NCI-H1105 treated with DMSO at 0.1 percent for 48 hours (cell line): ENCODE measurements around the gene NAA16.
"Not testable (repeated sequence)": the region's sequence is repeated elsewhere in the genome, so short reads cannot be mapped to it uniquely, and the experiment has no call there.

Experiments
- DNase-seq: peaks from one replicate; lab custom pipeline; 2025; lab: John Stamatoyannopoulos, UW

The NAA16 gene

GRCh38 chr13:41409611-41410010, 98.5 kb downstream of the NAA16 start:
- no peak for DNase-seq

DNA sequence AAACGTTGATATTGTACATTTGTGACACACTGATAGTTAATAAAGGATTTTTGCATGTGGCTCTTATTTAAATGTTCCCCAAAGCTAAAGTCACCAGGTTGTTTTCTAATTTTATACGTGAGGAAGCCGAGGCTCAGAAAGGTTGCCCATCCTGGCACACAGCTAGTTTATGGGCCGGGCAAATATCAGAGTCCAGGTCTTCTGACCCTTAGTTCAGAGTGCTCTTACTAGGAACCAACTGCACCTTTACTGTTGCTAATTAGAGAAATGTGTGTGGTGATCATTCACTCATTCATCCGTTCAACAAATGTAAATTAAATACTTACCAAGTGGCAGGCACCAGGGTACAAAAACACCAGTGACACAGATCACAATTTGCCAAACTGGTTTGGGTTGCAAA, 100.0 kb downstream of the NAA16 start:
- no peak for DNase-seq

GRCh38 chr13:41411522-41411921, 100.5 kb downstream of the NAA16 start:
- no peak for DNase-seq

DNA sequence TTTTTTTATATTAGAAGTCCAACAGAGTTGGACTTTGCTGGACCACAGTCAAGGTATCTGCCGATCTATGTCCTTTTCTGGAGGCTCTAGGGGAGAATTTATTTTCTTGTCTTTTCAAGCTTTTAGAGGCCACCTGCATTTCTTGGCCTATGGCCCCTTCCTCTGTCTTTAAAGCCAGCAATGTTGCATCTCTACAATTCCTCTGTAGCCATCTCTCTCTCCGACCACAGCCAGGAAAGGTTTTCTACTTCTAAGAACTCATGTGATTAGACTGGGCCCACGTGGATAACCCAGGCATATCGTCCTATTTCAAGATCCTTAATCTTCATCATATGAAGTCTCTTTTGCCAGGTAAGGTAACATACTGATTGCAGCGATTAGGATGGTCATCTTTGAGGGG, 102.8 kb downstream of the NAA16 start:
- DNase-seq: no peak

DNA sequence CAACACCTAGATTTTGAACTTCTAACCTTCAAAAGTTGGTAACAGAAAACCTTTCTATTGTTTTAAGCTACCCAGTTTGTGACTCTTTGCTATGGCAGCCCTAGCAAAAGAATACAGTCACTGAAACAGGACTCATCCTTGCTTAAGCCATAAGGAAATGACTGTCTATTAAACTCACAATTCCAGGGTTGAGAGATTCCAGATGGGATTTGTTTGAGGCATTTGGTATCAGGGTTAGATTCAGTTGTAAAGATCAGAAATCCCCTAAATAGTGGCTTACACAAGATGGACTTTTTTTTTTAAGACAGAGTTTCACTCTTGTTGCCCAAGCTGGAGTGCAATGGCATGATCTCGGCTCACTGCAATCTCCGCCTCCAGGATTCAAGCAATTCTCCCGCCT, 105.2 kb downstream of the NAA16 start:
- no peak for DNase-seq

DNA sequence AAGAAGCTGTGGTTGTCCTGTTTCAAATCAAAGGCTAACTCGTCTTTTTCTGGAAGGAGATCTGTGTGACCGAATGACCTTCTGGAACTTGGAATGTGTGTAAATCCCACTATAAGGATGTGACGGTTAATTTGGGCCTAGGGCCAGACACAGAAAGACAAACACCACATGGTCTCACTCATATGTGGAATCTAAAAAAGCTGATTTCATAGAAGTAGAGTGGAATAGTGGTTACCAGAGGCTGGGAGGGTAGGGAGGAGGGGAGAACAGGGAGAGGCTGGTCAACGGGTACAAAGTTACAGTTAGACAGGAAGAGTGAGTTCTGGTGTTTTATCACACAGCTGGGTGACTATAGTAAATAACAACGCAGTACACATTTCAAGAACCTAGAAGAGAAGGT, 107.0 kb downstream of the NAA16 start:
- no peak for DNase-seq

- no peak for DNase-seq
Observed at GRCh38 chr13:41418731-41419130, 107.7 kb downstream of the NAA16 start.

- no peak for DNase-seq
Observed at GRCh38 chr13:41419206-41419605, 108.1 kb downstream of the NAA16 start.

DNA sequence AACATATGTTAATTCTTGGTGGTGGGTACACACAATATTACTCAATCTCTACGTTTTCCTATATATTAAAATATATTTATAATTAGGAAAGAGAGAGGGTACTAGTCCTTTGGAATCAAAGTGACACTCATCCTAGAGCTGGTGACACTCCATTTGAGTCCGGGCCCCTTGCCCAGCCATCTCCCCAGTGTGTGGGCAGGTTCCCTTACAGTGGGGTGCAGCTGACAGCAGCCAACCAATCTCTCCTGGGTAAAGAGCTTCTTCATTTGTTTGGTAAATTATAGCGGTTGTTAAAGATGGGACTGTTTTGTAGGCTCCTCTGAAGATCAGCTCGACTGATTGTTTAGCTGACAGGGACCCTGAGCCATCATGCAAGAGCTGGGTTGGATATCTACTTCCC, 109.1 kb downstream of the NAA16 start:
- DNase-seq: no peak

DNA sequence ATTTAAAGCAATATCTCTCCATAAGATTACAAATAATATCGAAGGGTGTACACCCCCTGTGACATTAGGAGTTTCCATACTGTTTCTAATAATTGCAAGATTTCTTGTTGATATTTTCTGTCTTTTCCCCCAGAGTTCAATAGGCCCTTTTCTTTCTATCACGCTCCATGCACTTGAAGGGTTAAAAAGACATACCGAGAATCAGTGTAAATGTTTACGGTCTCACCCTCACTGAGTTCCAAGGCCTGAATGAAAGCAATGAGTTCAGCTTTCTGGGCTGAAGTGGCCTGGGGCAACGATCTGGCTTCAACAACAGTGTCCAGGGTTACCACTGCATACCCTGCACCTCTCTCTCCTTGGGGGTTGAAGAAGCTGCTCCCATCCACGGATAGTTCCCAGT, 110.3 kb downstream of the NAA16 start:
- not testable (repeated sequence) for DNase-seq

- DNase-seq: not testable (repeated sequence)
Observed at GRCh38 chr13:41421983-41422382, 110.9 kb downstream of the NAA16 start.

DNA sequence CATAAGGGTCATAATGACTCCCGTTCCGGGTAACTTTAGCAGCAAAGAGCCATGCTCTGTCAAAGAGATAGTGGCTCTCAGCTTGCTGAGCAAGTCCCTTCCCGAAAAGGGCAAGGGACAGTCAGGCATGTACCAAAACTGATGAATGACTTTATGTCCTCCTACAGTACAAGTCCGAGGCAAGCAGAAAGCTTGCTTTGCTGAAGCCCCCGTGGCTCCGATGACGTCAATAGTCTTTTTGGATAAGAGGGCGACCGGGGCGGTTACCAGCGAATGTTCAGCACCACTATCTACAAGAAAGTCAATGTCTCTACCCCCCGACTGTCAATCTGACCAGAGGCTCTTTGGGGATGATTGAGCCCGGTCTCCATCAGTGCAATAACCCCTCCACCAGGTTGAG, 112.2 kb downstream of the NAA16 start:
- DNase-seq: not testable (repeated sequence)

DNA sequence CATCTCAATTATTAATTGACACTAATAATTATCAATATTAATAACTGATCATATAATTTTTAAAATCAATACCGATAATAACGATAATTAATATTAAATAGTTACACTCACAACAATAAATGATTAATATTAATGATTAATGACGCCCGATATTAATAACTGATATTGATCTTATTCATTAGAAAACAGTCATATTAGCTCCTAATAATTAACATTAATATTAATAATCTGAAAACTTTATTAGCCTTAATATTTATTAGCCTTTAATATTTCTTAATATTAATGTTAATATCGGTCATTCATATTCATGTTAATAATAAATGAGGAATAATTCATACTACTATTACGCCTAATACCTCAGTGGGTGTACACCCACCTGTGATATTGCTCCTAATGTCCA, 113.6 kb downstream of the NAA16 start:
- not testable (repeated sequence) for DNase-seq

DNA sequence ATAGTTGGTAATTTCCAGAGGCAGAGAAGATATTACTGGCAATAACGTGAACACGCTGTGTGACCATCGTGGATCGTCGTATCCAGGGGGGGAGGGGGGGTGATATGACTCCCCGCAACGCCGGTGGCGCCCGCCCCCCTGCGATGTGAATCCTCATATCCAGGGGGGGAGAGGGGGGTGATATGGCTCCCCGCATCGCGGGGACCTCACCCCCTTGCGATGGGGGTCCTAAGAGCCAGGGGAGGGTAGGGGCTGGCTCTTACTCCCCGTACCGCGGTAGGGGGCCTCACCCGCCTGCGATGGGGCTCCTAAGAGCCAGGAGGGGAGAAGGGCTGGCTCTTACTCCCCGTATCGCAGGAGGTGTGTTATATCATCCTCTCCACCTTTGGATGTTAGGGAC, 115.0 kb downstream of the NAA16 start:
- no peak for DNase-seq
